Measurements from ENCODE around the gene SLC25A36.

DNA sequence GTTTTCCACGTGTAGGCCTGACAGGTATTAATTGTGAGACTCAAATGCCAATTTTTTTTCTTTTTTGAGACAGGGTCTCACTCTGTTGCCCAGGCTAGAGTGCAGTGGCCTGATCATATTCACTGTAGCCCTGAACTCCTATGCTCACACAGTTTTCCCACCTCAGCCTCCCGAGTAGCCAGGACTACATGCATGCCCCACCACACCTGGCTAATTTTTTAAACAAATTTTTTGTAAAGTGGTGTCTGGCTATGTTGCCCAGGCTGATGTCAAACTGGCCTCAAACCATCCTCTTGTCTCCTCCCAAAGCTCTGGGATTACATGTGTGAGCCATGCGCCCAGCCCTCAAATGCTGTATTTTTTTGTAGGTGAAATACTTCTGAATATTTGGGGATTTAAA, 14.0 kb downstream of the SLC25A36 start:
- no peak for TF ChIP-seq FOXP2 (optimal IDR thresholded peaks at IDR 0.05; ENCODE audit: borderline replicate concordance, extremely low read depth, extremely low read length, insufficient read depth)
- TF ChIP-seq POLR2AphosphoS5 (IDR thresholded peaks at IDR 0.05; ENCODE audit: low read depth, low read length), result no peak
- TF ChIP-seq, protein P1, sequence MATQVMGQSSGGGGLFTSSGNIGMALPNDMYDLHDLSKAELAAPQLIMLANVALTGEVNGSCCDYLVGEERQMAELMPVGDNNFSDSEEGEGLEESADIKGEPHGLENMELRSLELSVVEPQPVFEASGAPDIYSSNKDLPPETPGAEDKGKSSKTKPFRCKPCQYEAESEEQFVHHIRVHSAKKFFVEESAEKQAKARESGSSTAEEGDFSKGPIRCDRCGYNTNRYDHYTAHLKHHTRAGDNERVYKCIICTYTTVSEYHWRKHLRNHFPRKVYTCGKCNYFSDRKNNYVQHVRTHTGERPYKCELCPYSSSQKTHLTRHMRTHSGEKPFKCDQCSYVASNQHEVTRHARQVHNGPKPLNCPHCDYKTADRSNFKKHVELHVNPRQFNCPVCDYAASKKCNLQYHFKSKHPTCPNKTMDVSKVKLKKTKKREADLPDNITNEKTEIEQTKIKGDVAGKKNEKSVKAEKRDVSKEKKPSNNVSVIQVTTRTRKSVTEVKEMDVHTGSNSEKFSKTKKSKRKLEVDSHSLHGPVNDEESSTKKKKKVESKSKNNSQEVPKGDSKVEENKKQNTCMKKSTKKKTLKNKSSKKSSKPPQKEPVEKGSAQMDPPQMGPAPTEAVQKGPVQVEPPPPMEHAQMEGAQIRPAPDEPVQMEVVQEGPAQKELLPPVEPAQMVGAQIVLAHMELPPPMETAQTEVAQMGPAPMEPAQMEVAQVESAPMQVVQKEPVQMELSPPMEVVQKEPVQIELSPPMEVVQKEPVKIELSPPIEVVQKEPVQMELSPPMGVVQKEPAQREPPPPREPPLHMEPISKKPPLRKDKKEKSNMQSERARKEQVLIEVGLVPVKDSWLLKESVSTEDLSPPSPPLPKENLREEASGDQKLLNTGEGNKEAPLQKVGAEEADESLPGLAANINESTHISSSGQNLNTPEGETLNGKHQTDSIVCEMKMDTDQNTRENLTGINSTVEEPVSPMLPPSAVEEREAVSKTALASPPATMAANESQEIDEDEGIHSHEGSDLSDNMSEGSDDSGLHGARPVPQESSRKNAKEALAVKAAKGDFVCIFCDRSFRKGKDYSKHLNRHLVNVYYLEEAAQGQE (IDR thresholded peaks at IDR 0.05; ENCODE audit: insufficient read depth in 1 of 2, low read depth in 2 of 2, low read length in 2 of 2), result no peak
- no peak for TF ChIP-seq TAF1 (IDR thresholded peaks at IDR 0.05; ENCODE audit: borderline replicate concordance, insufficient read depth, low read length)
- no peak for TF ChIP-seq SIN3A (IDR thresholded peaks at IDR 0.05; ENCODE audit: borderline replicate concordance, insufficient read depth, low read length)

All from PFSK-1 (cell line).